Epithelial cell of prostate (primary cell): ENCODE results near the gene CNPY1.

Experiments
- DNase-seq: peaks from one replicate; pipeline ENCODE4 v3.0.0-alpha.2; 2011; ENCODE audit warnings: low read depth, low spot score
- H3K27ac ChIP-seq: fragments of 450-650 bp; 2 replicates; pipeline ENCODE4 v1.5.1; 2017; ENCODE audit warnings: mild to moderate bottlenecking

CNPY1 gene

GRCh38 chr7:155477476-155477875 lies 68.9 kb downstream of the CNPY1 start:
- no peak for DNase-seq
- no peak overlapping the region for H3K27ac ChIP-seq

- no peak overlapping the region for H3K27ac ChIP-seq
- DNase-seq = no peak
Measured at GRCh38 chr7:155471718-155472117, 74.6 kb downstream of the CNPY1 start.

- no peak overlapping the region for H3K27ac ChIP-seq
- no peak for DNase-seq
Measured at GRCh38 chr7:155470686-155471638, 75.4 kb downstream of the CNPY1 start.

GRCh38 chr7:155470186-155470487 lies 76.2 kb downstream of the CNPY1 start:
- no peak for DNase-seq
- H3K27ac ChIP-seq = no peak overlapping the region

GRCh38 chr7:155469311-155470185 lies 76.8 kb downstream of the CNPY1 start:
- no peak overlapping the region for H3K27ac ChIP-seq

GRCh38 chr7:155468785-155469148 lies 77.6 kb downstream of the CNPY1 start:
- DNase-seq = no peak
- H3K27ac ChIP-seq = no peak overlapping the region

More at GRCh38 chr7:155469311-155470185, 76.8 kb downstream of the CNPY1 start:
- DNase-seq = no peak

- H3K27ac ChIP-seq = no peak overlapping the region
- DNase-seq = no peak
Measured at GRCh38 chr7:155467846-155468784, 78.2 kb downstream of the CNPY1 start.

GRCh38 chr7:155466814-155467733 lies 79.3 kb downstream of the CNPY1 start:
- DNase-seq = no peak
- H3K27ac ChIP-seq = no peak overlapping the region

GRCh38 chr7:155466142-155466813 lies 80.1 kb downstream of the CNPY1 start:
- DNase-seq = no peak
- H3K27ac ChIP-seq = no peak overlapping the region

- H3K27ac ChIP-seq = no peak overlapping the region
- DNase-seq = no peak
Measured at GRCh38 chr7:155465761-155466141, 80.6 kb downstream of the CNPY1 start.

GRCh38 chr7:155464948-155465739 lies 81.2 kb downstream of the CNPY1 start:
- DNase-seq = no peak

GRCh38 chr7:155464183-155464582 lies 82.2 kb downstream of the CNPY1 start:
- no peak overlapping the region for H3K27ac ChIP-seq
- DNase-seq = no peak

More at GRCh38 chr7:155464948-155465739, 81.2 kb downstream of the CNPY1 start:
- H3K27ac ChIP-seq = no peak overlapping the region

- H3K27ac ChIP-seq = no peak overlapping the region
- DNase-seq = no peak
Measured at GRCh38 chr7:155463114-155463811, 83.1 kb downstream of the CNPY1 start.

GRCh38 chr7:155462163-155462735 lies 84.1 kb downstream of the CNPY1 start:
- DNase-seq = no peak
- no peak overlapping the region for H3K27ac ChIP-seq

GRCh38 chr7:155461631-155462030 lies 84.7 kb downstream of the CNPY1 start:
- DNase-seq = no peak
- H3K27ac ChIP-seq = no peak overlapping the region

- no peak for DNase-seq
- H3K27ac ChIP-seq = no peak overlapping the region
Measured at GRCh38 chr7:155460926-155461613, 85.3 kb downstream of the CNPY1 start.
